CD4-positive, alpha-beta memory T cell (primary cell): Measurements from ENCODE around the gene DNMT3A. TPM values are rescaled to one million over a fixed set of nuclear protein-coding genes. Genes with fewer than 3 reads are reported as not detected.

Experiments used
- CTCF ChIA-PET: fragments of 350-600 bp; sonication (Branson Sonifier 250); formaldehyde crosslinking; loops from one replicate; lab custom pipeline; 2021; ENCODE audit warnings: inconsistent platforms; ENCODE audit not compliant: partially characterized antibody; lab: Charles Lee
- POLR2A ChIA-PET: fragments of 350-600 bp; sonication (Branson Sonifier 250); formaldehyde crosslinking; loops from one replicate; lab custom pipeline; 2021; ENCODE audit not compliant: partially characterized antibody; lab: Charles Lee
- DNase-seq, 5 donors: peaks; one replicate each; pipeline versions ENCODE4 v3.0.0 to v3.0.0-alpha.2; 2020 to 2022; ENCODE audit warnings: mixed read lengths in 1 of 5
- H3K27ac ChIP-seq: one replicate; pipeline ENCODE4 v1.7.0; 2013; ENCODE audit warnings: low read depth, low read length
- H3K27me3 ChIP-seq: 2 replicates; pipeline ENCODE4 v1.7.0; 2013; ENCODE audit warnings: mild to moderate bottlenecking, low read length, moderate library complexity; ENCODE audit not compliant: insufficient read depth
- H3K36me3 ChIP-seq: 2 replicates; pipeline ENCODE4 v1.7.0; 2013; ENCODE audit warnings: mild to moderate bottlenecking, low read length, moderate library complexity; ENCODE audit not compliant: insufficient read depth
- H3K4me1 ChIP-seq: 2 replicates; pipeline ENCODE4 v1.7.0; 2013; ENCODE audit warnings: mild to moderate bottlenecking, low read length, moderate library complexity; ENCODE audit not compliant: insufficient read depth
- H3K4me3 ChIP-seq, 2 donors: one replicate each; pipeline ENCODE4 v1.7.0; 2013; ENCODE audit warnings: low read length in 2 of 2, mild to moderate bottlenecking in 1 of 2
- H3K9me3 ChIP-seq, 2 donors: one replicate each; pipeline ENCODE4 v1.7.0; 2013; ENCODE audit warnings: low read length in 2 of 2, control low read depth in 1 of 2; ENCODE audit not compliant: control insufficient read depth in 1 of 2
- H3K27ac Mint-ChIP-seq, 7 donors: one replicate each; pipeline ENCODE4 v1.8.0; 2020 to 2021; ENCODE audit warnings: mixed read lengths in 7 of 7, mild to moderate bottlenecking in 6 of 7, inconsistent platforms in 3 of 7, moderate library complexity in 3 of 7
- H3K27me3 Mint-ChIP-seq, 2 donors: one replicate each; pipeline ENCODE4 v1.8.0; 2020 to 2021; ENCODE audit warnings: mixed read lengths in 2 of 2
- H3K36me3 Mint-ChIP-seq, 2 donors: one replicate each; pipeline ENCODE4 v1.8.0; 2020 to 2021; ENCODE audit warnings: mixed read lengths in 2 of 2, inconsistent platforms in 1 of 2, mild to moderate bottlenecking in 1 of 2
- H3K4me1 Mint-ChIP-seq, 4 donors: one replicate each; pipeline ENCODE4 v1.8.0; 2020 to 2021; ENCODE audit warnings: mixed read lengths in 4 of 4, mild to moderate bottlenecking in 1 of 4
- H3K4me3 Mint-ChIP-seq, 8 donors: one replicate each; pipeline ENCODE4 v1.8.0; 2020 to 2021; ENCODE audit warnings: mixed read lengths in 8 of 8, mild to moderate bottlenecking in 7 of 8, moderate library complexity in 6 of 8, inconsistent platforms in 3 of 8
- H3K9me3 Mint-ChIP-seq, 8 donors: one replicate each; pipeline ENCODE4 v1.8.0; 2020 to 2021; ENCODE audit warnings: mixed read lengths in 8 of 8, mild to moderate bottlenecking in 5 of 8, inconsistent platforms in 3 of 8, moderate library complexity in 1 of 8
- intact Hi-C: fragments of 100-400 bp; cut with micrococcal nuclease; formaldehyde crosslinking; loops from one replicate; pipeline ENCODE4 v1.15.1; 2023
- polyA plus RNA-seq, 2 donors: library from polyadenylated mRNA; unstranded; fragments of 300-500 nt; fragmentation: Illumina TruSeq; gene quantifications; one replicate each; pipeline ENCODE4 v1.2.3, GENCODE V29; 2021
- total RNA-seq, 2 experiments: library from RNA; stranded (reverse); gene quantifications; one replicate each; pipeline ENCODE4 v1.2.3, GENCODE V29; 2021

DNMT3A gene
- total and polyA plus RNA-seq, 4 experiments from 2014 or later, result 7.5 to 71.6 (median 38.4) TPM

DNA sequence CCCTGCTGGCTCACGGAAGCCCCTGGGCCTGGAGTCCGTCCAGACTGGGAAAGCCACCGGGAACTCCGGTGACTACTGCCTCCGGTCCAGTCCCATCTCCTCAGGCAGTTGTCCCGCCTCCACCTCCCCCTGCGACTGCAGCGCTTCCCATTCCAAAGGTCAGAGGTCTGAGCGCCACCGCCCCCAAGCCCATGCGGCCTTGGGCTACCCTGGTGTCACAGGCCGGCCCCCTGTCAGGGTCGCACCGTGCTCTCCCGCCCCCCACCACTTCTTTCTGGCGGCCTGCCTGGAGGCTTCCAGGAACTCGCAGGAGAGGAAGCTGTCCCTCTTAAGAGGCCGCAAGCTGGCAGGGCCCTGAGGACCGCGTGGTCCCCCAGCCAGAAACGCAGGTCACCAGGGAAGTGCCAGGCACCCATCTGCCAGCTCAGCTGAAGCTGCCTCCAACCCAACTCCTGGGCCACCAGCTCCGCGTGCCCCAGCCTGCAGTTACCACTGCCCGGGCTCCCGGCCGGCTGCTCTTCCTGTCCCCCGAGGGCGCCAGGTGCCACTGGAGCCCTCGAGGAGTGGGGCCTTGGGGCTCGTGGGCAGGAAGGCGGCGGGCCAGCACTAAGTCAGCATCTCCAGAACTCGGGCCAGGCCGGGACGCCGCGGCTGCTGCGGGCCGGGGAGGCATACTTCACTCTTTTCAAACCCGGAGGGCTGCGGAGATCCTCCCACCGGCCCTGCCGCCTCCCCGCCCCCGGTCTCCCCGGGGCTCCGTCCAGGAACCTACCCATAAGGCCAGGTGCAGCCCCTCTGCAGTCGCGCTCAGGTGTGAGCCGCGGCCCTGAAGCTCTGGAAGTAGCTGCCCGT lies 90.1 kb downstream of the DNMT3A start:
- no peaks in the 10 kb centered on the region for H3K27me3 ChIP-seq
- ChIA-PET CTCF (interaction anchor here (1.1 to 4.2 kb wide), 9 partner anchors 9 to 125 kb away, joined by 3 to 22 read pairs (median 4); no protein-coding TSS in a partner anchor), POLR2A (interaction anchor here (1.0 to 4.8 kb wide), 15 partner anchors 10 to 458 kb away, joined by 3 to 78 read pairs (median 7); partner anchors contain the start of genes CENPO and PTRHD1)
- peak overlapping the region; percentile 52 for H3K27ac ChIP-seq
- Mint-ChIP-seq H3K36me3 (peaks cover 9 to 39% of the 10 kb centered on the region in 2 donors), H3K4me1 (peaks cover 16 to 51% (median 32%) of the 10 kb centered on the region in 4 donors), H3K27me3 (no peaks in the 10 kb centered on the region), H3K27ac (peak overlapping the region; percentile 57 to 90 (median 74)), H3K9me3 (peaks cover 0 to 1% (median 0%) of the 10 kb centered on the region in 8 donors), H3K4me3 (peak overlapping the region; percentile 82 to 86 (median 84))
- peak overlapping the region; percentile 36 to 56 for H3K4me3 ChIP-seq
- no peaks in the 10 kb centered on the region for H3K9me3 ChIP-seq
- peak; percentile 33 to 55 (median 39) for DNase-seq
- H3K36me3 ChIP-seq, result peaks cover 8% of the 10 kb centered on the region
- intact Hi-C loops, result loop anchor here (1.0 to 5.0 kb wide), 4 partner anchors 22 to 125 kb away; no protein-coding TSS in a partner anchor
- peaks cover 19% of the 10 kb centered on the region for H3K4me1 ChIP-seq

GRCh38 chr2:25251071-25251421 lies 90.7 kb downstream of the DNMT3A start:
- H3K4me1 Mint-ChIP-seq, result peaks cover 16 to 51% (median 32%) of the 10 kb centered on the region in 4 donors
- ChIA-PET CTCF (interaction anchor here (1.1 to 4.2 kb wide), 7 partner anchors 10 to 125 kb away, joined by 3 to 22 read pairs (median 4); no protein-coding TSS in a partner anchor), POLR2A (interaction anchor here (1.0 to 4.8 kb wide), 16 partner anchors 10 to 458 kb away, joined by 3 to 78 read pairs (median 7); partner anchors contain the start of genes CENPO, DNMT3A and PTRHD1)
- Histone ChIP-seq H3K9me3 (no peaks in the 10 kb centered on the region), H3K36me3 (peaks cover 14% of the 10 kb centered on the region), H3K27ac (peak overlapping the region; percentile 52), H3K4me1 (peaks cover 19% of the 10 kb centered on the region), H3K4me3 (peak overlapping the region; percentile 23 to 56), H3K27me3 (no peaks in the 10 kb centered on the region)
- DNase-seq, result peak in 1 of 5 donors; percentile 54
- H3K4me3 Mint-ChIP-seq, result peak overlapping the region; percentile 82 to 86 (median 84)
- peaks cover 8 to 37% of the 10 kb centered on the region in 2 donors for H3K36me3 Mint-ChIP-seq
- peak overlapping the region; percentile 57 to 90 (median 87) for H3K27ac Mint-ChIP-seq
- intact Hi-C loops, result loop anchor here (5.0 kb wide), 1 partner anchor 36 kb away; no protein-coding TSS in a partner anchor
- peaks cover 0 to 1% (median 0%) of the 10 kb centered on the region in 8 donors for H3K9me3 Mint-ChIP-seq
- no peaks in the 10 kb centered on the region for H3K27me3 Mint-ChIP-seq

GRCh38 chr2:25250331-25251070 lies 91.2 kb downstream of the DNMT3A start:
- peaks cover 16 to 51% (median 32%) of the 10 kb centered on the region in 4 donors for H3K4me1 Mint-ChIP-seq
- no peak for DNase-seq
- no peak overlapping the region for H3K27ac ChIP-seq
- peaks cover 9 to 37% of the 10 kb centered on the region in 2 donors for H3K36me3 Mint-ChIP-seq
- ChIA-PET CTCF (interaction anchor here (1.1 to 4.2 kb wide), 8 partner anchors 9 to 112 kb away, joined by 3 to 22 read pairs (median 4); partner anchors contain the start of gene DNMT3A), POLR2A (interaction anchor here (1.0 to 4.8 kb wide), 11 partner anchors 9 to 457 kb away, joined by 3 to 78 read pairs (median 7); partner anchors contain the start of genes CENPO, DNMT3A and PTRHD1)
- peaks cover 19% of the 10 kb centered on the region for H3K36me3 ChIP-seq
- no peak overlapping the region for H3K4me3 ChIP-seq
- H3K4me1 ChIP-seq, result peaks cover 19% of the 10 kb centered on the region
- H3K9me3 ChIP-seq, result no peaks in the 10 kb centered on the region
- no peaks in the 10 kb centered on the region for H3K27me3 ChIP-seq
- H3K27ac Mint-ChIP-seq, result peak overlapping the region; percentile 78 to 89 (median 87)
- intact Hi-C loops, result loop anchor here (5.0 kb wide), 1 partner anchor 37 kb away; no protein-coding TSS in a partner anchor
- peaks cover 0 to 1% (median 0%) of the 10 kb centered on the region in 8 donors for H3K9me3 Mint-ChIP-seq
- H3K27me3 Mint-ChIP-seq, result no peaks in the 10 kb centered on the region
- H3K4me3 Mint-ChIP-seq, result peak overlapping the region; percentile 79 to 86 (median 84)

DNA sequence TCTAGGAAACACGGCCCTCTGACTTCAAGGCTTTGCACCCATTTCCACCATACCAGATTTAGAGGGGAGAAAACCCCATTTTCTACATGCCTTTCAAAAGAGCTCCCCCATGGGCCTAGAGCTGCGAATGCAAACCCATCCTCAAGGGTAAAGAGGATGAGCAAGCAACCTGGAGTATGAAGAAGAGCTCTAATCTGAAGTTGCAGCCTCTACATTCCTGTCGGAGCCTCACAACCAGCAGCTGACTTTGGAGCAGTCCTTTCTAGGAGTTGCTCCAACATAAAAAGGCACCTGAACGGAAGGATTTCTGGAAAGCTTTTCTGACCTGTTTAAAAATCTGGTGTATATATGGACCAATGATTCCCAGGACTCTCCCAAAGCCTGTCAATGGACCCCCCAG lies 91.9 kb downstream of the DNMT3A start:
- Mint-ChIP-seq H3K27me3 (no peaks in the 10 kb centered on the region), H3K27ac (peak overlapping the region; percentile 18 to 86 (median 70)), H3K36me3 (peaks cover 9 to 35% of the 10 kb centered on the region in 2 donors), H3K4me1 (peaks cover 15 to 46% (median 30%) of the 10 kb centered on the region in 4 donors), H3K9me3 (peaks cover 0 to 1% (median 0%) of the 10 kb centered on the region in 8 donors), H3K4me3 (peak overlapping the region in 7 of 8 donors; percentile 24 to 85 (median 53))
- intact Hi-C loops, result loop anchor here (5.0 kb wide), 1 partner anchor 38 kb away; no protein-coding TSS in a partner anchor
- Histone ChIP-seq H3K36me3 (peaks cover 27% of the 10 kb centered on the region), H3K4me3 (no peak overlapping the region), H3K27me3 (no peaks in the 10 kb centered on the region), H3K27ac (no peak overlapping the region), H3K9me3 (no peaks in the 10 kb centered on the region), H3K4me1 (peaks cover 19% of the 10 kb centered on the region)
- CTCF ChIA-PET, result interaction anchor here (1.1 to 4.2 kb wide), 5 partner anchors 10 to 92 kb away, joined by 3 to 22 read pairs (median 5); partner anchors contain the start of gene DNMT3A
- DNase-seq, result no peak
- POLR2A ChIA-PET, result interaction anchor here (1.1 to 4.8 kb wide), 9 partner anchors 9 to 92 kb away, joined by 3 to 78 read pairs (median 21); partner anchors contain the start of gene DNMT3A

- Histone ChIP-seq H3K9me3 (no peaks in the 10 kb centered on the region), H3K4me3 (no peak overlapping the region), H3K27me3 (no peaks in the 10 kb centered on the region), H3K27ac (no peak overlapping the region), H3K36me3 (peaks cover 42% of the 10 kb centered on the region), H3K4me1 (peaks cover 18% of the 10 kb centered on the region)
- Mint-ChIP-seq H3K27ac (peak overlapping the region in 3 of 7 donors; percentile 12 to 76 (median 42)), H3K36me3 (peaks cover 6 to 41% of the 10 kb centered on the region in 2 donors), H3K9me3 (no peaks in the 10 kb centered on the region), H3K27me3 (no peaks in the 10 kb centered on the region), H3K4me3 (no peak overlapping the region), H3K4me1 (peaks cover 11 to 32% (median 22%) of the 10 kb centered on the region in 4 donors)
- CTCF ChIA-PET, result no interaction called here
- POLR2A ChIA-PET, result interaction anchor here (1.1 kb wide), 1 partner anchor 38 kb away, joined by 5 read pairs; no protein-coding TSS in a partner anchor
- no peak for DNase-seq
- intact Hi-C loops, result no loop called here
These were observed 93.8 kb downstream of the DNMT3A start for GRCh38 chr2:25247792-25248512.
